Spleen (tissue), 7 donors: ENCODE results near the gene ARSB.

Source experiments
- CTCF ChIP-seq, 11 experiments: fragments of 200-600 bp in 7 of 11; fragments of 450-650 bp in 4 of 11; sonication (generic) in 4 of 11; IDR thresholded peaks in 8 of 11; conservative IDR thresholded peaks in 3 of 11; 1 replicate in 7 of 11; 2 replicates in 4 of 11; pipeline versions ENCODE4 v1.4.0 to v1.8.0; 2016 to 2021; ENCODE audit warnings: antibody characterized with exemption in 11 of 11, inconsistent platforms in 4 of 11, mild to moderate bottlenecking in 1 of 11
- POLR2A ChIP-seq, 3 donors: fragments of 450-650 bp; IDR thresholded peaks; one replicate each; pipeline ENCODE4 v1.5.1; 2017; ENCODE audit warnings: antibody characterized with exemption in 3 of 3, mild to moderate bottlenecking in 1 of 3
- donor health status: DM: no; HTN: no; CAD: no; lungs with moderate emphysema.
- donor health status: DM: no; HTN: no; CAD: no.
- donor health status: DM: no; HTN: no; CAD: no.

GRCh38 chr5:78747705-78748359 is 237.3 kb downstream of the ARSB start:
- TF ChIP-seq CTCF (IDR thresholded peaks at IDR 0.05 in 8 of 11, conservative IDR thresholded peaks at IDR 0.05 in 3 of 11) (no peak), POLR2A (IDR thresholded peaks at IDR 0.05) (no peak)
